COLO829 (cell line): Measurements from ENCODE around the gene MRGPRX4.

Experiments
- DNase-seq: peaks from one replicate; pipeline ENCODE4 v3.0.0; 2012; ENCODE audit warnings: low spot score

Gene MRGPRX4

DNA sequence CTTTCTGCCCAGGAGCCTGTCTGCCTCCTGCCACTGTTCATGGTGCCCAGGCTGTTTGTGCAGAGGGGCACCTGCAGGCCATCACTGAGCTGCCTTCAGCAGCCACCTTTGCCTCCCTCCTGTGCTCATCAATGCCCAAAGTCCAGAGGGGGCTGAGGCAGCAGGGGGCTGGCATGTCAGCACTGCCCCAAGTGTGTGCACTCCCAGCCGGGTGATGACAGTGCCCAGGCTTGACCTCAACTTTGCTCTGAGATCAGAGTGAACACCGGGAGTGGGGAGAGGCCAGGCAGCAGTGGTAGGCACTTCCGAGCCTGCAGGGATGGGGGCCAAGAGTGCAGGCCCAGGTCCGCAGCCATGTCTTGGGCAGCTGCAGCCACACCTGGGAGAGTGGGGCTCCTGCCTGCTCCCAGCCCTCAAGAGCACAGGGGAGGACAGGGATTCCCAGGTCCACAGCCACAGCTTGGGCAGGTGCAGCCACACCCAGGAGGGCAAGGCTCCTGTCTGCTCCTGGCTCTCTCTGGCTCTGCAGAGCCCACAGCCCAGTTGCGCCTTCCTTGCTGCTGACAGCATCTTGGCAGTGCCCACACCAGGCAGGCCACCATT, 48.7 kb downstream of the MRGPRX4 start:
- no peak for DNase-seq

GRCh38 chr11:18222814-18223421, 50.3 kb downstream of the MRGPRX4 start:
- DNase-seq, result no peak
